Hematopoietic multipotent progenitor cell (in vitro differentiated cells): ENCODE measurements around the gene SLITRK1. TPM values are rescaled to one million over a fixed set of nuclear protein-coding genes. Genes with fewer than 3 reads are reported as not detected.

Experiments
- DNase-seq, 3 donors: peaks; one replicate each; pipeline ENCODE4 v3.0.0-alpha.2; 2011 to 2015; ENCODE audit warnings: low read depth in 2 of 3, low spot score in 2 of 3
- total RNA-seq: library from RNA; depleted of rRNA; stranded (reverse); fragments of >200 nt; gene quantifications from one replicate; pipeline ENCODE4 v1.2.3, GENCODE V29; 2012

Gene SLITRK1
- total RNA-seq = under 0.01 TPM

GRCh38 chr13:83881917-83882605 is at the start of gene SLITRK1:
TSS of gene SLITRK1 (minus strand) at chr13:83882474. CDS start at chr13:83881507, 967 bp downstream.
- DNase-seq = peak in 2 of 3 donors; percentile 80 to 88

- DNase-seq = peak in 2 of 3 donors; percentile 4 to 69
These were observed 46.9 kb upstream of the SLITRK1 start for GRCh38 chr13:83929157-83929556.

- DNase-seq = no peak
These were observed 37.5 kb upstream of the SLITRK1 start for GRCh38 chr13:83919775-83920174.

- DNase-seq = no peak
These were observed 32.1 kb upstream of the SLITRK1 start for GRCh38 chr13:83914368-83914767.

GRCh38 chr13:83907196-83907989 is 25.1 kb upstream of the SLITRK1 start:
- no peak for DNase-seq

- DNase-seq = no peak
These were observed 24.1 kb upstream of the SLITRK1 start for GRCh38 chr13:83906240-83906820.

- no peak for DNase-seq
These were observed 23.4 kb upstream of the SLITRK1 start for GRCh38 chr13:83905641-83906040.

- DNase-seq = no peak
These were observed 13.8 kb upstream of the SLITRK1 start for GRCh38 chr13:83895994-83896580.

- DNase-seq = no peak
These were observed 8.1 kb upstream of the SLITRK1 start for GRCh38 chr13:83890358-83890757.

- DNase-seq = no peak
These were observed 1.9 kb upstream of the SLITRK1 start for GRCh38 chr13:83884141-83884540.

- DNase-seq = no peak
These were observed 818 bp upstream of the SLITRK1 start for GRCh38 chr13:83883061-83883523.

- no peak for DNase-seq
These were observed 309 bp upstream of the SLITRK1 start for GRCh38 chr13:83882606-83882959.

- peak in 1 of 3 donors; percentile 15 for DNase-seq
These were observed 1.1 kb downstream of the SLITRK1 start for GRCh38 chr13:83881140-83881684.

GRCh38 chr13:83880275-83881139 is 1.8 kb downstream of the SLITRK1 start:
- no peak for DNase-seq

GRCh38 chr13:83879431-83880171 is 2.7 kb downstream of the SLITRK1 start:
- DNase-seq = peak in 1 of 3 donors; percentile 30

GRCh38 chr13:83878691-83879430 is 3.4 kb downstream of the SLITRK1 start:
- DNase-seq = no peak

- no peak for DNase-seq
These were observed 4.5 kb downstream of the SLITRK1 start for GRCh38 chr13:83877651-83878355.

- no peak for DNase-seq
These were observed 5.7 kb downstream of the SLITRK1 start for GRCh38 chr13:83876546-83876945.
